ENCODE measurements around the gene SLC12A6. TPM values are rescaled to one million over a fixed set of nuclear protein-coding genes. Genes with fewer than 3 reads are reported as not detected.

SLC12A6 gene
- total RNA-seq, 1 donor from 2014 or later, result 19.8 TPM

DNA sequence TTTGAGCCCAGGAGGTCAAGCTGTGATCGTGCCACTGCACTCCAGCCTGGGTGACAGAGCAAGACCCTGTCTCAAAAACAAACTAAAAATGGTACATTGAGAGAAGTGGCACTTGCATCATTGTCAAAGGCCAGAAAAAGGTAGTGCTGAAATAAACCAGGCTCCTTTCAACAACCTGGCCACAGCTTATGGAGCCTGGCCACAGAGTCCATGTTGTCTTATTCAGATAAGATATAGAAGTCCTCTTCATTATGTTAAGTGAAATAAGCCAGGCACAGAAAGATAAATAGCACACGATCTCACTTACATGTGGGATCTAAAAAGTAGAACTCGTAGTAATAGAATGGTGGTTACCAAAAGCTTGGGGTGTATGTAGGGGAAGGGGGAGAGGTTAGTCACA lies 78.0 kb downstream of the SLC12A6 start:
- DNase-seq (ENCODE audit: low read depth), result no peak

DNA sequence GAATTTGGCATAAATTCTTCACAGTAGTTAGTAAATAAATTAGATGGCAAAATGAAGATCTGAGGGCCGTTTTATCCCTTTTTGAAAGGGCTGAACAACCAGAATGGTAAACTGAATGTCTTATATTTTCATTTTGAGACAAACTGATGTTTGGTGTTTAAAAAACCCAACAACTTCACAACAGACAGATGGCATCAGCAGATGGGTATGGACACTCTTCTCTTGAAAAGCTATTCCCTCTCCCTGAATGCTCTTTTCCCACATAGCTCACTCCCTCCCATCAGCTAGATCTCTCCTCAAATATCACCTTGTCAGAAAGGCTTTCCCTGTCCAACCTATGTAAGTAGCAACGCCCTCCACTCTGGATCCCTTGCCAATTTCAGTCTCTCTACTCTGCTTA lies 79.4 kb downstream of the SLC12A6 start:
- no peak for DNase-seq (ENCODE audit: low read depth)

DNA sequence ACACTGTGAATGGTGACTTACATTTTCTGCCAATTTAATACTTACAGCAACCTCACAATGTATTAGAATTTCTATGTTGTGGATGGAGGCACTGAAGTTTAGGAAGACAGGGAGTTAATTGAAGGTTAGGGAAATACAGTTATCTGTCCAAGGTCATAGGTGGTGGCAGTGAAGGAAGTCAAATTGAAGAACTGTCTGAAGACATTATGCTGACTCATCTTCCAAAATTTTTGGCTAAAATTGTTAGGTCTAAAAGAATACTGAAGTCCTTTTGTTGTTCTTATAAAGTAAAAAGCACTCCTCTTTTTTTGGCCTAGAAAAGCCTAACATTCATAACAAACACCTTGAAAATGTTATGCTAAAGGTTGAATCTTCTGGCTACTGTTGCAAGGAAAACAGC lies 85.0 kb downstream of the SLC12A6 start:
- no peak for DNase-seq (ENCODE audit: low read depth)

DNA sequence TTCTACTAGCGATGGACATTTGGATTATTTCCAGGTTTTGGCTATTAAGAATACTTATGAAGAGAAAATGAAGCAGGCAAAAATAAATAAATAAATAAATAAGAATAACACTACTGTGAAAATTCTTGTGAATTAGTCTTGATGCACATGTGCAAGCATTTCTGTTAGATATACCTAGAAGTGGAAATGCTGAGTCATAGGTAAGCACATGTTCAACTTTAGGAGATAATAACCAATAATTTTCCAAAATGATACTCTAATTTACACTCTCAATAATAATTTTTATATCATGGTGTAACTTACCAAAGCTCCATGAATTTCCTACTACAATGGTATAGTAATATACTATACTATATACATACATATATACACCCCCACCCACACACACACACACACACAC lies 89.4 kb downstream of the SLC12A6 start:
- DNase-seq (ENCODE audit: low read depth), result no peak

DNA sequence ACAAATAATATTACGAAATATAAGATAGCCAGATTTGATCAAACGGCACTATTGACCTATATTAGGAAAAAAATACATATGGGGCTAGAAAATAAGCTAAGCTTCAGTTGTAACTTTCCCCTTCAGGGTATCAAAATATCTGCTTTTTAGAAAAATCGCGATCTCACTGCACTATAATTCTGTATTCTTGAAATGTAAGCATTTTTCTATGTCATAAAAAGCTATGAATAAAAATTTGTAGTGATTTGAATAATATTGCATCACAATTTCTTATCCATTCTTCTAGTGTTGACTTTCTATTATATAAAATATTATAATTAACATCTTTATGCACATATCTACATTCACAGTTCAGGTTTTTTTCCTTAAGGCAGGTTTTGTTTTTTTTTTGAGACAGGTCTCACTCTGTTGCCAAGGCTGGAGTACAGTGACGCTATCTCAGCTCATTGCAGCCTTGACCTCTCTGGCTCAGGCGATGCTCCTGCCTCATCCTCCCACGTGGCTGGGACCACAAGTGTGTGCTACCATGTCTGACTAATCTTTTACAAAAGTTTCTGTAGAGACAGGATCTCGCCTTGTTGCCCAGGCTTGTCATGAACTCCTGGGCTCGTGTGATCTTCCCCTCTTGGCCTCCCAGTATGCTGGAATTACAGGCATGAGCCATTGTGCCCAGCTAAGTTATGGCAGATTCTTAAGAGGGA lies 91.2 kb downstream of the SLC12A6 start:
- DNase-seq (ENCODE audit: low read depth), result no peak

DNA sequence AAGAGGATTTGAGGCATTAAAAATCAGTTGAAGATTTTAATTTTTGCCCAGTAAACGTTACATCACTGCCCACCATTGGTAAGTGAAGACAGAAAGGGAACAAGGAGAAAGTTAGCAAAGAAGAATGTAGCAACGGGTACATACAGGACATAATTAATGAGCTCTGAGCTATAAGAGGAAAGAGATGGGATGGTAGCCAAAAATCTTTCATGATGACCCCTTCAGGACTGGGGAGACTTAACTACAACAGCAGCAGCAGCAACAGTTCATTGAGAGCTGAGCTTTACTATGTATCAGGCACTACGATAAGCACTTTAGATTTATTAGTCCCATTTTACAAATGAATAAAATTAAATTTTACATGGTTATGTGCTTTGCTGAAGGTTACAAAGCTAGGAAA lies 94.4 kb downstream of the SLC12A6 start:
- no peak for DNase-seq (ENCODE audit: low read depth)

DNA sequence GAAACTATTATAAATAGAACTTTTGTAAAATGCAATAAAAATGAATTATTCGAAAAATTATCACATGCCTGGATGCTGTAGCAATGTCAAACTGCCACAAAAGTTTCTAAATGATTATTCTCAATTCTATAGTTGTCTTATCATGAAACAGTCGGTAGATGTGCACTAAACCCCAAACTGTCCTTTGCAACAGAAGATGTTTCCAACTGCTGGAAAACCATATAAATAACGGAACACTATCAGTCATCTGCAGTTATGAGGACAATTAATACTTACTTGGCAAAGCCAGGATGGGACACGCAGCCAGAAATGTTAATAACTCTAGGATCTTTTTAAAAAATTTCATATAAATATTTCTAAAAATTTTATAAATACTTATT lies 95.3 kb downstream of the SLC12A6 start:
- DNase-seq (ENCODE audit: low read depth), result no peak

DNA sequence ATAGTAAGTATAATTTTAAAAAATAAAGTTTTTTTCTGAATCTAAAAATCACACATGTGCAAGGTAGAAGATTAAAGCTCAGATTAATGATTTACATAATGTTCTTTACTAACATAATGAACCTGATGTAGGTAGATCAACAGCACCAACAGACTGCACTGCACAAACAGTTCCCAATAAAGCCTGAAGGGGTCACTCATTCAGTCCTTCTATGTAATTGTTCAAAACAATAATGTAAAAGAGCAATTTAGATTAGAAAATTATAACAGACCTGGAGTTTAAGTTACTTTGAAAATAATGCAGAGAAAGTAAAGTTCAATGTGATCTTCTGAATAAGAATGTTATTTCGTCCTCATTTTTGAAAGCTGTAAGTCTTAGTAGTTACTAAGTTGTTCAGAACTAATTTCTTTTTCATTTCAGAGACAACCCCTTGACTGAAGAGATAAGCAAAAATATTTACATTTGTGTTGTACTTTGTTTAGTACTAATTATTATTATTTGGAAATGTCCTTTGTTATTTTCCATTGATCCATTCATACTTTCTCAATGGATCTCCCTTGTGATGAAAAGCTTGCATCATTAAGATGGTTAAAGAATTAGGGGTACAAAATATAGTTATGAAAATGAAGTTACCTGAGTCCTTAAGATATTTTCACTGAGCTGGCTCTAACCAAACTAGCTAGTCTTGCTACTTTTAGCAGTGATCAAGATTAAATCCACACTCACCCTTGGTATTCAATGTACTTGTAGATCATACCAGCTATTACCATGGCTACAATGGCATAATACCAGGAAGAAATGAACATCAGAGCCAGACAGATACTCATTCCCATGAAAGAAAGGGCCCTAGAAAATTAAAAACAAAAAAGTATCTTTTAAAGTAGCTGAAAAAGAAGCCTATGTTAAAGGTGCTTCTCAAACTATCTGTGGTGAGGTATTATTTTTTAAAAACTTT lies 95.9 kb downstream of the SLC12A6 start:
- peak; percentile 68 for DNase-seq (ENCODE audit: low read depth)

DNA sequence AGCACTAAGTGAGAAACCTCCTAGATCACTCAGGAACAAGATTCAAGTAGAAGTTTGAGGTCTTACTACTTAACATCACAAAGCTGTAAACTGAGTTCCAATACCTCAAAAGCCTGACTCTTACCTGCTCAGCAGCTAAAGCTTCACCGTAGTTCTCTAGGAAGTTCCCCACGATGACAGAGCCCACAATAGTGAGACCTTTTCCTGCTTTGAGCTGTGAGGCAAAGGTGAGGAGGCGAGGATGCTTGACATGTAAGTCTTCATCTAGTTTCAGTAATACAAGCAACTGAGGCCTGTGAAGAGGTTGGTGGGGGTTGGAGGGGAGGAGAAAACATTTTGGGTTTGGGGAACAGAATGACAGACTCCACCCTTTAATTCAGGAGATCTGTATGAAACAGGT lies 97.0 kb downstream of the SLC12A6 start:
- no peak for DNase-seq (ENCODE audit: low read depth)

DNA sequence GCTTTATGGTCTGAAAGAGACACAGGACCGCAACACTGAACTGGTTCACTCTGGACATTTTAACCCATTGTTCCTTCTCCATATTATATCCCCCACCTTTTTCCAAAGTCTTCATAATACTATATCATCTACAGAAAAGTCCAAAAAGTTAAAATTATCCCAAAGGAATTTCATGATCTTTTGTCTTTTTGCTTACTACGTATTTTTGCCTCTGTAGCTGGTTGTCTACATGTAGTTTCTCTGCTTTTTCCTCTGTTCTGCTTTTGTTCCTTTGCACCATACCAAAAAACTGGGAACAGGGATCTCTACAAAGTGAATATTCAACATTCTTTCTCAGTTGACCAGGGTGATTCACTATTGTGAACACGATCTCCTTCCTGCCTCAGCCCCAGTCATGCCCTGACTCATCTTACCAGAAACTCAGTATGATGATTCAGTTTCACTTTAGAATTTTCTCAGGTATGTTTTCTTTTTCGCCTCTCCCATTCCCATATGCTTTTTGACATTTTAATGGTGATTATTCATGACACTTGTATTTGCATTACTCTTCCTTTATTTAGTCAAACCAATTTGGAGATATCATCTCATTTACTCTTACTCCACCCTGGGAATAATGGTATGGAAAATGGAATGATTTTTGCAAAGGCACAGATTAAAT lies 98.3 kb downstream of the SLC12A6 start:
- DNase-seq (ENCODE audit: low read depth), result peak; percentile 91

DNA sequence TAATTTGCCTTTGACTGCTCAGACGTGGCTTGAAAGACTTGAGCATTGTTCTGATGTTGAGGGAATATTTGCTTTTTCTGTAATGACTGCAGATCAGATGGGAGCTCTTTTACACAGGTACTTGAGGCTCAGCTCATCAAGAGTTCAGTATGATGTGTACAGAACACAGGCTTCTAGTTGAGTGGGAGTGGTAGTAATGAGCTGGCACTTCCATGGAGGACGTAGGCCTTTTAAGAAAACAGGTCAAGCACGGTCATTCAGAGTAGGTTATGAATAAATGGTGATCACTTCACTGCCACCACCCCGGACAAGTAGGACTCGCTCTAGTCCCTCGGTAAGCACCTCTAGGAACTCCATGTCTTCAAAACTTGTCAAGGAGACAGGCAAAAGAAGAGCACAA lies 104.0 kb downstream of the SLC12A6 start:
- no peak for DNase-seq (ENCODE audit: low read depth)

DNA sequence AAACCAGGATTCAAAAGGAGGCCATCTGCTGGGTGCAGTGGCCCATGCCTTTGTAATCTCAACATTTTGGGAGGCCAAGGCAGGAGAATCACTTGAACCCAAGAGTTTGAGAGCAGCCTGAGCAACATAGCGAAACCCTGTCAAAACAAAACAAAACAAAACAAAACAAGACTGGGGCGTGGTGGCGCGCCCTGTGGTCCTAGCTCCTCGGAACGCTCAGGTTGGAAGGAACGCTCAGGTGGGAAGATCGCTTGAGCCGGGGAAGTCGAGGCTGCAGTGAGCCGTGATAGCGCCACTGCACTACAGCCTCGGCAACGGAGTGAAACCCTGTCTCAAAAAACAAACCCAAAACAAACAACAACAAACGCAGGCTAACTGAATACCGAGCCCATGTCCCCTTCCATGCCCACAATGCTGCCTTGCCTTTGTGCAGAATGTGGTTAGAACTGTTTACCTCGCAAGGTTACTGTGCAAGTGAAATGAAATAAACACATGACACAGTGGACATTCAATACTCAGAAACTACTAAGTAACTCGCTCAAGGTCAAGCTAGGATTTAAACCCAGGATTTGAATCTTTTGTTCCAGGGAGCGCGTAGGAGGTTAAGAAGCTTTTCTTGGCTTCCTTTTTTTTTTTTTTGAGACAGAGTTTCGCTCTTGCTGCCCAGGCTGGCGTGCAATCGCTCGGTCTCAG lies 113.5 kb downstream of the SLC12A6 start:
- DNase-seq (ENCODE audit: low read depth), result peak; percentile 44

DNA sequence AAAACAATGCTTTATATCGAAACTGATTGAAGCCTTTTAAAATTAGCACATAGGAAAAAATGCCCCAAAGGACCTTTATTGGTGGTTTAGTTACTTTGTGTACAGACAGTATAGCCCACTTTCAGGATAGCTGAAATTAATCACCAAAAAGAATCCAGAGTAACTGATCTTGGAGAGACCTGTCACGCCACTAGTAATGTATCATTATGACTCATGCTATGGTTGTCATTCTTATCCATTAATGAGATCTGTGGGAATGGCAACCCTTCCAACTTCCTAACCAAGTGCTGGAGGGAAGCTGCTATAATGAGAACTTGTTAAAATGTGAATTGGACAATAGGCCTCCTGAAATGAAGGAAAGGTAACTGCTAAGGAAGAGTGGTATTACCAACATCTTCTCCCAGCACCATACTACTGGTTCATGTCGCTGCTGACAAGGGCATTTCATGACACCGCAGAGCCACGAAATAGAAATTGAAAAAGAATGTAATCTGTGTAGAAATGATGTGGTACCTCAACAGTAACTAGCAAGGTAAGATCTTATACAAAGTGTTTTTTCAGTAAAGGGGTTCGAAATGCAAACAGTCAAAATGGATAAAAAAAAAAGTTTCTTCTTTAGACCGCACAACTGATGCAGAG lies 119.9 kb downstream of the SLC12A6 start:
- peak; percentile 74 for DNase-seq (ENCODE audit: low read depth)

DNA sequence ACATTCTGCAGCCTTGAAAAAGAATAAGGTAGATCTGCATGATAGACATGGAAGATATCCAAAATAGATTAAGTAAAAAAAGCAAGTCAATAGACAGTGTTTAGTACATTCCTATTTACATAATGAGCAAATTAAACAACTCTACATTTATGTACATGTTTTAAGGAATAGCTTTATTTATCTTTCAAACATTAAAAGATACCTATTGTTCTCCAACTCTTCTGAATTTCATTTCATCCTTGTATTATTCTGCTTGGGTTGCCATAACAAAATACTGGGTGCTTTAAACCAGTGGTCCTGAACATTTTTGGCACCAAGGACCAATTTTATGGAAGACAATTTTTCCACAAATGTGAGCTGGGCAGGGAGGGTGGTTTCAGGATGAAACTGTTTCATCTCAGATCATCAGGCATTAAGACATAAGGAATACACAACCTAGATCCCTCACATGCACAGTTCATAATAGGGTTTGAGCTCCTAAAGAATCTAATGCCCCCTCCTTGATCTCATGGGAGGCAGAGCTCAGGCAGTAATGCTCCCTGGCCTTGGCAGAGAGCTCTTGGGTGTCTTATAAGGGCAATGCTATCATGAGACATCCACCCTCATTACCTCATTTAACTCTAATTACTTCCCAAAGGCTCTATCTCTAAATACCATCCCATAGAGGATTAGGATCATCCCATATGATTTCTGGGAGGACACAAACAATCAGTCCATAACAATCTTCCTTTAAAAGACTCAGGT lies 120.9 kb downstream of the SLC12A6 start:
- DNase-seq (ENCODE audit: low read depth), result no peak

DNA sequence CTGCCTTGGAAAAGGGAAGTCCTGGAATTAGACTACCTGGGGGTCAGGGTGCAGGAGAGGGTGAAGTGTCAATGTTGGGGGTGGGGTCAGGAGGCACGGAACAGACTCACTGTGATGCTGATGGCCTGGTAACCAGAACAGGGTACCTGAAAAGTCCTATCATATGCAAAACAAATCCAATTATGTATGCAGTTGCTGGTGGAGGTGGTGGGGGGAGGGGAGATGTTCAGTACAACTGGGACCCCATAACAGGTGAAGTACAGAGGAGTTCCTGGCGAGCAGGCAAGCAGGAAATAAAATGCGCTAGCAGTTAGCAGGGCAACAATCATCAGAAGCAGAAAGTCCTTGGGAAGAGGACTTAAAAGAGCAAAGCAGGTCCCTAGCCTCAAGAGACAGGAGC lies 123.4 kb downstream of the SLC12A6 start:
- DNase-seq (ENCODE audit: low read depth), result no peak

DNA sequence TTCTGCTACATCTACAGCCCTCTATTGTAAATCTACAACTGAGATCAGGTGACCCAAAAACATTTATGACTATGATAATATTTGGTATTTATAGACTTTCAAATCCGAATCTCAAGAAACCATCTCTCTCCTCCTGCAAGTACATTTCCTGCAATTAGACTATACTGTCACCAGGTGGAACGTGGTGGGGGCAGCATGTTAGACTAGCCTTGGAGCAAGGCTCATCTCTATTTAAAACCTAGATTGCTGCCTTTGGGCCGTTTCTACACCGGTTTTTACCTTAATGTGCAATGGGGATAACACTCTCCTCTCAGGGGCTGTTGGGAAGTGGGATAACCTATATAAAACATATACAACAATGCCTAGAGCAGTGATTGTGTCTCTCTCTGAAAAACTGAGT lies 123.9 kb downstream of the SLC12A6 start:
- DNase-seq (ENCODE audit: low read depth), result no peak

DNA sequence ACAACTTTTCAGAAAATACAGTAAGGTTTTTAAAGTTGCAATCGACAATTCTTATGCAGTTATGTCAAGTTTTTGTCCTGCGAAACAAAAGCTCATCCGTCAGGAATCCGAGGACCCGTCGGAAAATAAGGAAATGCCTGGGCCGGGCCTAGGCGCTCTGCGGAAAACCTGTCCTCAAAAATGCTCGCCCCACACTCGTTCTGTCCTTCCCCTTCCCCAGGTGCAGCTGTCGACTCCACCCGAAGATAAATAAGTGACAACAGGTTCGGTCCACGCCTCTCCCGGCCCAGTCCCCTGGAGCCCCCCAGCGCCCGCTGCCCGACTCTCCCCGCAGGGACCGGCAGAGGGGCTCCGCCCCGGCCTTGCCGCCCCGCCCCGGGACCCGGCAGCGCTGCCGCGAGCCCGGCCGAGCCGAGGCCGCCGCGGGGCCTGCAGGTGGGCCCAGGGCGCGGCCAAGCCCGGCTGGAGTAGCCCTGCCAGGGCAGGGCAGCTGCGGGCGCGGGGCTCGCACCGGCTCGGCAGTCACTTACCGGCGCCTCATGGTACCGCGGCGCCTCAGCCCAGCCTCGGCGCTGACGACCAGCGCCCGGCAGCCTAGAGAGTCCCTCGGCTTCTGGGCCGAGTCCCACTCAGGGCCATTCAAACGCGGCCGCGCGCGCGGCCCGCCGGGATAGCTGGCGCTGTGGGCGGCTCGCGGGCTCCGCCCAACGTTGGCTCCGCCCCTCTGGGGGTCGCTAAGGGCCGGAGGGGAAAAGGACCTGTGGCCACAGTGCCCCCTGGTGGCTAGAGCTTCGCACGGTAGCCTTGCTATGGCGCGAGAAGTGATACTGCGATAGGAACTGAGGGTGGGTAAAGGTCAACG lies 127.9 kb downstream of the SLC12A6 start, which contains the start of gene KATNBL1:
KATNBL1 (minus strand) TSS at position 676 of the 862 bp plus-strand sequence. CDS start 46,420 bp downstream, outside the sequence.
- DNase-seq (ENCODE audit: low read depth), result peak; percentile 77

DNA sequence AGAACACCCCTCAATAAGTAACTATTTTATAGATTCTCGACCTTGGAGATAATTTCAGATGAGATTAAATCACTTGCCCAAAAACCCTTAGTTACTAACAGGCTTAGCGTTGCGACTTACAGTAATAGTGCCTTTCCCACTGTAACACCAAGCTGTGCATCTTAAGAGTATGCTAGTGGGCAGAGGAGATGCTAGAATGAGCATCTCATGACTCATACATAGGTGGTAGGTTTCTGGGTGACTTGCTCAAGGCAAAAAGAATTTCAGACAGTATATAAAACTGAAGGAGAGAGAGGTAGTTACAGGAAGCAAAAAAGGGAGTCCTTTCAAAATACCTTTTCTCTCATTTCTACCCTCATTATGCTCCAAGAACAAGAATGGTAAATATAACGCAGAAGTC lies 131.6 kb downstream of the SLC12A6 start:
- peak; percentile 32 for DNase-seq (ENCODE audit: low read depth)

DNA sequence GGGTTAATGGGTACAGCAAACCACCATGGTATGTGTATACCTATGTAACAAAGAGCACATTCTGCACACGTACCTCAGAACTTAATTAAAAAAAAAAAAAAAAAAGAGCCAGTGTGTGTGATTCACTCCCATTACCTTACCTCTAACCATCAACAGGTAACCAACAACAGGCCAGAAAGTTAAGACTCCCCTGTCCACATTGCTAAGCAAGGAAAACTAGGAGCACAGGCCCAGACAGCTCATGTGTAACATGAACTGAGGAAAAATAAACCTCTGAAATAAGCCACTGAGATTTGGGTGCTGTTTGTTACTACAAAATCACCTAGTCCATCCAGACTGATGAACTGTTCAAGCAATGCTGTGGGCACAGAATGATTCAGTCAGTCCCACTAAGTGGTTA lies 133.6 kb downstream of the SLC12A6 start:
- DNase-seq (ENCODE audit: low read depth), result no peak

DNA sequence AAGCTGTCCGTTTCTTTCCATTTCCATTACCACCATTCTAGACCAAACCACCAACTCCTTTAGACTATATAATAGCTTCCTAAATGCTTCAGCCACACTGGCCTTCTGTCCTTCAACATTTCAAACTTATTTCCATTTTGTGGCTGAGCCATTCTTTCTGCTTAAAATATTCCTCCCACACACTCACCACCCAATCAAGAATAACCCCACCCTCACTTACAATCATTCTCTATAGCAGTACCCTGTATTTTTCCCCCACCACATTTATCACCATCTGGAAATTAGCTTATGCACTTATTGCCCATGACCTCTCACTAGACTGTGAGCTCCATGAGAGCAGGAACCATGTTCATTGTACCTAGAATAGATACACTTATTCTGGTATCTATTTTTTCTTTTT lies 134.3 kb downstream of the SLC12A6 start:
- no peak for DNase-seq (ENCODE audit: low read depth)

Data from renal cortical epithelial cell (primary cell).